OCI-LY1 (cell line): Measurements from ENCODE around the gene CENPS.
"Not testable (repeated sequence)": the region's sequence is repeated elsewhere in the genome, so short reads cannot be mapped to it uniquely, and the experiment has no call there.

ENCODE experiments used
- H2AFZ ChIP-seq: fragments of 200-600 bp; sonication (generic), shearing (Covaris generic); 2 replicates; pipeline ENCODE4 v1.6.0; 2014; ENCODE audit warnings: antibody characterized with exemption, mild to moderate bottlenecking, low read length
- H3F3A ChIP-seq: fragments of 200-600 bp; sonication (generic), shearing (Covaris generic); 2 replicates; pipeline ENCODE4 v1.6.0; 2014; ENCODE audit warnings: mild to moderate bottlenecking, antibody characterized with exemption, low read length, moderate library complexity; ENCODE audit not compliant: insufficient read depth
- H3K27ac ChIP-seq: fragments of 200-600 bp; sonication (generic); 2 replicates; pipeline ENCODE4 v1.5.1; 2014; ENCODE audit warnings: low read length, mixed run types, mild to moderate bottlenecking, low read depth; ENCODE audit not compliant: poor library complexity, severe bottlenecking
- H3K27me3 ChIP-seq: fragments of 200-600 bp; sonication (generic); 2 replicates; pipeline ENCODE4 v1.6.0; 2014; ENCODE audit warnings: antibody characterized with exemption, mild to moderate bottlenecking, low read length, moderate library complexity; ENCODE audit not compliant: insufficient read depth
- H3K36me3 ChIP-seq: fragments of 200-600 bp; sonication (generic); 2 replicates; pipeline ENCODE4 v1.6.1; 2014; ENCODE audit warnings: mild to moderate bottlenecking, antibody characterized with exemption, low read length, moderate library complexity, mixed read lengths; ENCODE audit not compliant: insufficient read depth
- H3K4me1 ChIP-seq: fragments of 200-600 bp; sonication (generic); 2 replicates; pipeline ENCODE4 v1.5.1; 2014; ENCODE audit warnings: mild to moderate bottlenecking, low read length, moderate library complexity; ENCODE audit not compliant: insufficient read depth, severe bottlenecking
- H3K4me2 ChIP-seq: fragments of 200-600 bp; sonication (generic), shearing (Covaris generic); 2 replicates; pipeline ENCODE4 v1.6.1; 2014; ENCODE audit warnings: low read length
- H3K4me3 ChIP-seq: fragments of 200-600 bp; sonication (generic); 2 replicates; pipeline ENCODE4 v1.5.1; 2014; ENCODE audit warnings: low read length, low read depth, mild to moderate bottlenecking, mixed read lengths; ENCODE audit not compliant: poor library complexity, severe bottlenecking
- H3K79me2 ChIP-seq: fragments of 200-600 bp; shearing (Covaris generic); 2 replicates; pipeline ENCODE4 v1.6.1; 2016; ENCODE audit warnings: mixed run types, low read length, mixed read lengths; ENCODE audit not compliant: insufficient read depth
- H3K9ac ChIP-seq: fragments of 200-600 bp; sonication (generic), shearing (Covaris generic); 2 replicates; pipeline ENCODE4 v1.6.1; 2014; ENCODE audit warnings: mild to moderate bottlenecking, low read length, mixed read lengths
- H3K9me2 ChIP-seq: fragments of 200-600 bp; sonication (generic), shearing (Covaris generic); 2 replicates; pipeline ENCODE4 v1.6.1; 2014; ENCODE audit warnings: low read depth, mild to moderate bottlenecking, low read length, mixed read lengths
- H3K9me3 ChIP-seq: fragments of 200-600 bp; shearing (Covaris generic); 2 replicates; pipeline ENCODE4 v1.6.1; 2014; ENCODE audit warnings: low read length, mixed read lengths
- H4K20me1 ChIP-seq: fragments of 200-600 bp; sonication (generic), shearing (Covaris generic); 2 replicates; pipeline ENCODE4 v1.6.0; 2016; ENCODE audit warnings: mild to moderate bottlenecking, low read length; ENCODE audit not compliant: insufficient read depth
- EZH2 ChIP-seq: fragments of 200-600 bp; sonication (generic), shearing (Covaris generic); IDR thresholded peaks from 2 replicates; pipeline ENCODE4 v1.8.0; 2017; ENCODE audit warnings: borderline replicate concordance, mixed run types, mild to moderate bottlenecking, antibody characterized with exemption, low read length, moderate library complexity, mixed read lengths
- TF ChIP-seq, protein P1 (sequence below): fragments of 200-600 bp; sonication (generic), shearing (Covaris generic); IDR thresholded peaks from 2 replicates; pipeline ENCODE4 v1.5.1; 2017; ENCODE audit warnings: mild to moderate bottlenecking, antibody characterized with exemption, low read length, moderate library complexity, mixed read lengths

The CENPS gene

DNA sequence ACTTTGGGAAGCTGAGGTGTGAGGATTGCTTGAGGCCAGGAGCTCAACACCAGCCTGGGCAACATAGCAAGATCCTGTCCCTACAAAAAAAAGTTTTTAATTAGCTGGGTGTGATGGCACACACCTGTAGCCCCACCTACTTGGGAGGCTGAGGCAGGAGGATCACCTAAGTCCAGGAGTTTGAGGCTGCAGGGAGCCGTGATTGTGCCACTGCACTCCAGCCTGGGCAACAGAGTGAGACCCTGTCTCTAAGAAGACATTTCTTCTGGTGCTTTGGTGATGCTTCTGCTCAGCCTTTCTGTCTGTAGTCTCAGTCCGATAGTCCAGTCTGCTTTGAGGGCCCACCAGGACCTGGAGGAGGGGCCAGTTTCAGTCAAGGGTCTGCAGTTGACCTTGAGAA is 23.0 kb upstream of the CENPS start:
- H3K79me2 ChIP-seq = no peaks in the 10 kb centered on the region
- no peak overlapping the region for H3K4me3 ChIP-seq
- H3K4me1 ChIP-seq = no peaks in the 10 kb centered on the region
- no peaks in the 10 kb centered on the region for H4K20me1 ChIP-seq
- H3K27ac ChIP-seq = no peak overlapping the region
- H3K9me2 ChIP-seq = no peaks in the 10 kb centered on the region
- peaks cover 92% of the 10 kb centered on the region for H3K36me3 ChIP-seq
- H3K9me3 ChIP-seq = no peaks in the 10 kb centered on the region
- no peak for TF ChIP-seq EZH2
- TF ChIP-seq, protein P1, sequence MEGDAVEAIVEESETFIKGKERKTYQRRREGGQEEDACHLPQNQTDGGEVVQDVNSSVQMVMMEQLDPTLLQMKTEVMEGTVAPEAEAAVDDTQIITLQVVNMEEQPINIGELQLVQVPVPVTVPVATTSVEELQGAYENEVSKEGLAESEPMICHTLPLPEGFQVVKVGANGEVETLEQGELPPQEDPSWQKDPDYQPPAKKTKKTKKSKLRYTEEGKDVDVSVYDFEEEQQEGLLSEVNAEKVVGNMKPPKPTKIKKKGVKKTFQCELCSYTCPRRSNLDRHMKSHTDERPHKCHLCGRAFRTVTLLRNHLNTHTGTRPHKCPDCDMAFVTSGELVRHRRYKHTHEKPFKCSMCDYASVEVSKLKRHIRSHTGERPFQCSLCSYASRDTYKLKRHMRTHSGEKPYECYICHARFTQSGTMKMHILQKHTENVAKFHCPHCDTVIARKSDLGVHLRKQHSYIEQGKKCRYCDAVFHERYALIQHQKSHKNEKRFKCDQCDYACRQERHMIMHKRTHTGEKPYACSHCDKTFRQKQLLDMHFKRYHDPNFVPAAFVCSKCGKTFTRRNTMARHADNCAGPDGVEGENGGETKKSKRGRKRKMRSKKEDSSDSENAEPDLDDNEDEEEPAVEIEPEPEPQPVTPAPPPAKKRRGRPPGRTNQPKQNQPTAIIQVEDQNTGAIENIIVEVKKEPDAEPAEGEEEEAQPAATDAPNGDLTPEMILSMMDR = no peak
- H3K27me3 ChIP-seq = no peaks in the 10 kb centered on the region
- no peak overlapping the region for H3K4me2 ChIP-seq
- H3K9ac ChIP-seq = no peak overlapping the region
- no peak overlapping the region for H2AFZ ChIP-seq
- no peaks in the 10 kb centered on the region for H3F3A ChIP-seq

DNA sequence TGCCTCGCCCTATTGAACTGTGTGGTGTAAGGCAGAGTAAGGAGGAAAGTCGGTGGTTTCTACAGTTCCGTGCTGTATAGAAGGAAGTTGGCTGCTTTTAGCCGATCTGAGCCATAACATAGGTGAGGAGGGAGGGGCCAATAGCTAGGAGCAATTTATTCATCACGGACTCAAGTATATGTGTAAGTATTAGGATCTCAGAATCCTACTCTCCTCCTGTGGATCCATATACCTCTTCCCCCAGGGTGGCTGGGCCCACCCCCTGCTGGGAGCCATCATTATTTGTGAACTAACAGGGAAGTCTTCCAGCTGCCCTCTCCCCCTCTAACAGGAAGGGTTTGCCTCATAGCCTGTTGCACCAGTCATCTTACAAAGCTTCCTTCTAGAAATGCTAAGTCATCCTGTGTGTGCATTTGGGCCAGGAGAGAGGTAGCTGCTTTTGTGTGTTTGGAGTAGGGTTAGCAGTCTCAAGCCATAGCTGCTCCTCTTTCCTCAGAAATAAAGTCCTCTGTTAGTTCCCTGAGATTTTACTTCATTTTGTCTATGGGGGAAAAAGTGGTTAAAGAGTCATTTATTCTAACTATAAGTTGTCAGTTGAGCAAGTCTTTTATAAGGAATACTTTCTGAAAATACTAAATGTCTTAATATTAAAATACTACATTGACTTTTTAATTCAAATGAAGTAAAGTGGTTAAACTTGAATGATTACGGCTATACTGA is 14.9 kb upstream of the CENPS start:
- TF ChIP-seq, protein P1 = no peak
- no peak for TF ChIP-seq EZH2
- Histone ChIP-seq H3K27me3 (no peaks in the 10 kb centered on the region), H3K79me2 (no peaks in the 10 kb centered on the region), H3K9ac (no peak overlapping the region), H4K20me1 (no peaks in the 10 kb centered on the region), H3K36me3 (peaks cover 90% of the 10 kb centered on the region), H3K9me2 (no peaks in the 10 kb centered on the region), H3K4me2 (no peak overlapping the region), H3K27ac (no peak overlapping the region), H2AFZ (no peak overlapping the region), H3K9me3 (no peaks in the 10 kb centered on the region), H3K4me3 (no peak overlapping the region), H3K4me1 (no peaks in the 10 kb centered on the region), H3F3A (no peaks in the 10 kb centered on the region)

DNA sequence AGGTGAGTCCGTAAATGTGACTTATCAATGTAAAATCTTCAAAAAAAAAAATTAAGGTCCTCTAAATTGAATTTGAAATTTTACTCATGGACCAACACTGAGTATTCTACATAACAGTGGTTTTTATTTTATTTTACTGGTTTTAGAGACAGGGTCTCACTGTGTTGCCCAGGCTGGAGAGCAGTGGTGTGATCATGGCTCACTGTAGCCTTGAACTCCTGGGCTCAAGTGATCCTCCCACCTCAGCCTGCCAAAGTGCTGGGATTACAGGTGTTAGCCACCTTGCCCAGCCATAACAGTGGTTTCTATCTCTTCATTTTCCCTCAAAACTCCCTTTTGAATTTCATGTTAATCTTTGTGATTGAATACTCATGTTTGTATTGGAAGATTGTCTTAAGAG is 14.3 kb upstream of the CENPS start:
- H3K9ac ChIP-seq, H3K27ac ChIP-seq, H3K27me3 ChIP-seq, H2AFZ ChIP-seq, H3K79me2 ChIP-seq, H3K4me1 ChIP-seq, H3K4me2 ChIP-seq, H3K9me3 ChIP-seq, H3F3A ChIP-seq, H3K4me3 ChIP-seq, H4K20me1 ChIP-seq, H3K9me2 ChIP-seq: not testable (repeated sequence)
- H3K36me3 ChIP-seq = peaks cover 88% of the 10 kb centered on the region

DNA sequence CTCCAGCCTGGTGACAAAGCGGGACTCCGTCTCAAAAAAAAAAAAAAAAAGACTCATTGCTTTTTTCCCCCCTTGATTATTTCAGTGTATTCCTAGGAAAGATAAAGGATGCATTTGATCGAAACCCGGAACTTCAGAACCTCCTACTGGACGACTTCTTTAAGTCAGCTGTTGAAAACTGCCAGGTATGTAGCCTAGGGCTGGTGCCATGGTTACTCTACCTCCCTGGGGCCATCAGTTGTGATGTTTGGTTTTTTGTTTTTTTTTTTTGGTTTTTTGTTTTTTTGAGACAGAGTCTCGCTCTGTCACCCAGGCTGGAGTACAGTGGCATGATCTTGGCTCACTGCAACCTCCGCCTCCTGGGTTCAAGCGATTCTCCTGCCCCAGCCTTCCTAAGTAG is 11.5 kb upstream of the CENPS start:
- not testable (repeated sequence) for H2AFZ ChIP-seq, H3K4me1 ChIP-seq, H3K4me3 ChIP-seq, H3K27ac ChIP-seq, H3K9me3 ChIP-seq, H3F3A ChIP-seq, H3K4me2 ChIP-seq, H3K27me3 ChIP-seq, H3K79me2 ChIP-seq, H4K20me1 ChIP-seq, H3K9me2 ChIP-seq, H3K9ac ChIP-seq
- H3K36me3 ChIP-seq = peaks cover 63% of the 10 kb centered on the region
